Mesothelial cell of epicardium (in vitro differentiated cells): ENCODE measurements around the gene ZFP36L1. TPM values are rescaled to one million over a fixed set of nuclear protein-coding genes. Genes with fewer than 3 reads are reported as not detected.

Experiments
- DNase-seq, 2 experiments: peaks; one replicate each; pipeline ENCODE4 v3.0.0; 2021; ENCODE audit warnings: low spot score in 2 of 2; ENCODE audit not compliant: unreplicated experiment in 2 of 2
- H3K27ac Mint-ChIP-seq: 2 replicates; pipeline ENCODE4 v1.8.0; 2021; ENCODE audit warnings: mixed read lengths
- H3K27me3 Mint-ChIP-seq: 2 replicates; pipeline ENCODE4 v1.8.0; 2021; ENCODE audit warnings: low read depth, mixed read lengths
- H3K36me3 Mint-ChIP-seq: 2 replicates; pipeline ENCODE4 v1.8.0; 2021; ENCODE audit warnings: mixed read lengths
- H3K4me1 Mint-ChIP-seq: 2 replicates; pipeline ENCODE4 v1.8.0; 2021; ENCODE audit warnings: mixed read lengths
- H3K4me3 Mint-ChIP-seq: 2 replicates; pipeline ENCODE4 v1.8.0; 2021; ENCODE audit warnings: mild to moderate bottlenecking, moderate library complexity, mixed read lengths
- H3K9me3 Mint-ChIP-seq: 2 replicates; pipeline ENCODE4 v1.8.0; 2021; ENCODE audit warnings: mixed read lengths
- total RNA-seq: library from RNA; stranded (reverse); gene quantifications from 3 replicates; pipeline ENCODE4 v1.2.1, GENCODE V29; 2021
- TF ChIP-seq, protein P1 (sequence below): fragments of 200-600 bp; sonication (generic); IDR thresholded peaks from one replicate; pipeline ENCODE4 v1.5.0; 2021; ENCODE audit warnings: antibody characterized with exemption; ENCODE audit not compliant: unreplicated experiment

The ZFP36L1 gene
- total RNA-seq, 1 donor from 2014 or later: 377 TPM

DNA sequence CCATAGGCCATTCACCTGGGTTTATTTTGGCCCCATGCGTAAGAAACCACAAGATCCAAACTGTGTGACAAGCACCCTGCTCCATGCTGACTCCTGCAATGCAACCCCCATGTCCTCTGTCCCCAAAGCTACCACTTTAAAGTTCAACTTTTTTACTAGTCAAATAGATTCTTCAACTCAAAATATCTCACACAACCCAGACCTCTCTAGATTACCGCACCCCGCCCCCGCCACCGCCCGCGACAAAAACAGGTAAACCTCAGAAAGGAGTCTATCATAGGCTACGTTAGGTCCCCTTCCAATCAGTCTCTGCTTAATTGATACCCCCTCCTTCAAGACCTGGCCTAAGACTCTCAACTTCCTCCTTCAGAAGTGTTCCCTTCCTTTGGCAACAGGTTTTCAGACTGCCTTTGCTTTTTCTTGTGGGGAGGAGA lies 2.2 kb downstream of the ZFP36L1 start:
- Mint-ChIP-seq H3K27me3 (no peaks in the 10 kb centered on the region), H3K27ac (peak overlapping the region; percentile 100), H3K9me3 (no peaks in the 10 kb centered on the region), H3K4me3 (peak overlapping the region; percentile 90), H3K4me1 (peaks cover 43% of the 10 kb centered on the region), H3K36me3 (peaks cover 49% of the 10 kb centered on the region)
- TF ChIP-seq, protein P1, sequence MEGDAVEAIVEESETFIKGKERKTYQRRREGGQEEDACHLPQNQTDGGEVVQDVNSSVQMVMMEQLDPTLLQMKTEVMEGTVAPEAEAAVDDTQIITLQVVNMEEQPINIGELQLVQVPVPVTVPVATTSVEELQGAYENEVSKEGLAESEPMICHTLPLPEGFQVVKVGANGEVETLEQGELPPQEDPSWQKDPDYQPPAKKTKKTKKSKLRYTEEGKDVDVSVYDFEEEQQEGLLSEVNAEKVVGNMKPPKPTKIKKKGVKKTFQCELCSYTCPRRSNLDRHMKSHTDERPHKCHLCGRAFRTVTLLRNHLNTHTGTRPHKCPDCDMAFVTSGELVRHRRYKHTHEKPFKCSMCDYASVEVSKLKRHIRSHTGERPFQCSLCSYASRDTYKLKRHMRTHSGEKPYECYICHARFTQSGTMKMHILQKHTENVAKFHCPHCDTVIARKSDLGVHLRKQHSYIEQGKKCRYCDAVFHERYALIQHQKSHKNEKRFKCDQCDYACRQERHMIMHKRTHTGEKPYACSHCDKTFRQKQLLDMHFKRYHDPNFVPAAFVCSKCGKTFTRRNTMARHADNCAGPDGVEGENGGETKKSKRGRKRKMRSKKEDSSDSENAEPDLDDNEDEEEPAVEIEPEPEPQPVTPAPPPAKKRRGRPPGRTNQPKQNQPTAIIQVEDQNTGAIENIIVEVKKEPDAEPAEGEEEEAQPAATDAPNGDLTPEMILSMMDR: no peak
- peak in 1 of 2 experiments; percentile 37 for DNase-seq

DNA sequence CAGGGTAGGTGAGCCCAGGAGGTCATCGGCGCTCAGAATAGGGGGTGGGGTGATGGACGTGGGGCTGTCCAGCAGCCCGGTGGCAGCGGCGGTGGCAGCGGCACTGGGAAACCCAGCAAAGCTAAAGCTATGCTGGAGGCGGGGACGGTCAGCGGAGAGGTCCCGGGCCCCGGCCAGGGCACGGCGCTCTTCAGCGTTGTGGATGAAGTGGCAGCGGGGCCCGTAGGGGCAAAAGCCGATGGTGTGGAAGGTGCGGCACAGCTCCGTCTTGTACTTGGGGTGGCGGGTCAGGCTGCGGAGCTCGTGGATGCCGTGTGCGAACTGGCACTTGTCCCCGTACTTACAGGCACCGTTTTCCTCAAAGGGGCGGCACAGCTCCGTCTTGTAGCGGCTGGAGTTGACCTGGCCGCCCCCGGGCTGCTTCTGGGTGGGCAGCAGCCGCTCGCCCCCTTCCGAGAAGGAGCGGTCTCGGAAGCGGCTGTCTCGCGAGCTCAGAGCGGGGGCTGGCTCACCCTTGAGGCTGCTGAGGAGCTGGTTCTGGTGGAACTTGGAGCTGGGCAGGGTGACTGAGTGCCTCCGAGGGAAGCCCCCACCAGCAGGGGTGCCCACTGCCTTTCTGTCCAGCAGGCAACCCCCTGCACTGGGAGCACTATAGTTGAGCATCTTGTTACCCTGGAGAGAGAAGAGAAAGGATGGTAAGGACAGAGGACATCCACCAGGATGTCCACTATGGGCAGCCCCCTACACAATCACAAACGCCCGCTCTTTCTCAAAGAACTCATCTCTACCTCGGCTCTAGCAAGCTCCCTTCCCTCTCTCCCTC lies 2.8 kb downstream of the ZFP36L1 start:
- Mint-ChIP-seq H3K4me1 (peaks cover 44% of the 10 kb centered on the region), H3K27me3 (no peaks in the 10 kb centered on the region), H3K9me3 (no peaks in the 10 kb centered on the region), H3K36me3 (peaks cover 49% of the 10 kb centered on the region), H3K27ac (peak overlapping the region; percentile 100), H3K4me3 (peak overlapping the region; percentile 90)
- DNase-seq: no peak
- TF ChIP-seq, protein P1: no peak

DNA sequence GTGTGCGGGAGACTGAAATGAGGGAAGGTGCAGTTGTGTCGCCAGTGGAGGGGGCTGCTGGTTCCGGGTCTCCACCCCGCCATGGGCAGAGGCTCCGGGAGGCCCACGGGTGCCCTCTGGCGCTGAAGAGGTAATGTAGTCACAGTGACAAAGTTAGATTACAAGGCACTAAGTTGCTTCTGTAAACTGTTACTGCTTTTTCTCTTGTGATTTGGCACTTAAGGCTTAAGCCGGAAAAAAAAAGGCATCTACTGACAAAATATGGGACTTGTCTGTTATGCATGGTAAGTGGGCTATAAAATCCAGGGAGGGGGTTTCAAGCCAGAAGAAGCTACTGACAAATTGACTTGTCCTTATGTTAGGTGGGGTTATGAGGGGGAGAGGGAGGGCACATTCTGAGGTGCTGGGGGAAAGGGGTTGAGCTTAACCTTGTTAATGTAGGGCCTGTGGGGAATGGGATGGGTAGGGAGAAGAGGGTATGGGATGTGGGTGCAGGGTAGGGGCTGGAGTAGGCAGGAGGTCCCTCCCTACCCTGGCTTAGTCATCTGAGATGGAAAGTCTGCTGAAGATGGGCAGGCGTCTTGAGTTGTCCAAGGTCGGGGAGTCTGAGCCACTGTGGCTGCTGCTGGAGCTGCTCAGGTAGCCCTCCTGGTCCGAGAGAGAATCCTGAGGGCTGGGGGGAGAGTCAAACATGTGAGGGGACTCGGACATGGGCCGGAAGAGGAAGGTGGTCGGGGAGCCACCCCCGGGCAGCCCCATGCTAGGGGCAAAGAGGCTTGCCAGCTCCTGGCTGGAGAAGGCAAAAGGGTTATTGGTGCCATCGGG lies 3.7 kb downstream of the ZFP36L1 start:
- peak overlapping the region; percentile 90 for H3K4me3 Mint-ChIP-seq
- H3K27me3 Mint-ChIP-seq: no peaks in the 10 kb centered on the region
- TF ChIP-seq, protein P1: peak; percentile 55
- peaks cover 37% of the 10 kb centered on the region for H3K4me1 Mint-ChIP-seq
- H3K27ac Mint-ChIP-seq: peak overlapping the region; percentile 100
- H3K36me3 Mint-ChIP-seq: peaks cover 49% of the 10 kb centered on the region
- no peaks in the 10 kb centered on the region for H3K9me3 Mint-ChIP-seq
- DNase-seq: peak; percentile 65 to 75

DNA sequence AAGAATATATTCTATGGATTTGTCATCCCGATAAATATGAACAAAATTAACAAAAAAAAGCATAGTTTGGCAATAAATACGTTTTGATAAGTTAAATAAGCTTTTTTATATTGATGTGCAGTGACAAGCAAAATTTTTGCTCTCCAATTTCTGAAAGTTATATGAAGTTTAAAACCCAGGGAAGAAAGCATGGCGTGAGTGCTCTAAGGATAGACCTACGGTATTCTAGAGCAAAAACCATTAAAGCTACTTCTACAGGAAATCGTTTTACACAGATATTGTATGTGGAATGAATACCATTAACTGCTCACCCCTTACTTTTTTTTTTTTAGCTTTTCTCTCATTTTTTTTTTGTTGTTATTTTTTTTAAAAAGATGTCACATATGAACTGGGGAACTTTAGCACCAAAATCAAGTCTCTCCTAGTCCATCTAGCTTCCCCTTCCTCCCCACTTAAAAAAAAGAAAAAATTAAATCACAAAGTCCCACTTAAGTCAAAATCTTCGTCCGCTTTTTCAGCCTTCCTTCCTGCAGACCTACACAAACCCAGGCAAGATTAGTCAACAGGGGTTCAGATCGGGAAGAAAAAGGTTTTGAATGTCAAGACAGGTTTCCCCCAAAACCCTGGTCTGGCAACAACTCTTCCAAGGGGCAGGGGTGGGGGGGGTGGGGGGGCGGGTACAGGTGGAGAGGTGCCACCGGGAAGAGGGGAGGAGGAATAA lies 4.4 kb downstream of the ZFP36L1 start:
- DNase-seq: no peak
- H3K4me3 Mint-ChIP-seq: peak overlapping the region; percentile 90
- TF ChIP-seq, protein P1: no peak
- H3K4me1 Mint-ChIP-seq: peaks cover 37% of the 10 kb centered on the region
- peak overlapping the region; percentile 100 for H3K27ac Mint-ChIP-seq
- H3K27me3 Mint-ChIP-seq: no peaks in the 10 kb centered on the region
- H3K36me3 Mint-ChIP-seq: peaks cover 49% of the 10 kb centered on the region
- H3K9me3 Mint-ChIP-seq: no peaks in the 10 kb centered on the region
